Ascending aorta (tissue), 2 donors: ENCODE measurements around the gene TMIE. TPM values are rescaled to one million over a fixed set of nuclear protein-coding genes. Genes with fewer than 3 reads are reported as not detected.
A peak's percentile ranks its signal among the peaks of the same experiment; 100 is the strongest.

Experiments
- DNase-seq, 2 donors: peaks; one replicate each; pipeline ENCODE4 v3.0.0-alpha.2; 2019; ENCODE audit warnings: low spot score in 2 of 2
- H3K27ac ChIP-seq, 2 donors: fragments of 200-600 bp; sonication (generic); one replicate each; pipeline ENCODE4 v1.5.1; 2016 to 2017; ENCODE audit warnings: mild to moderate bottlenecking in 1 of 2
- H3K27me3 ChIP-seq: fragments of 200-600 bp; sonication (generic); one replicate; pipeline ENCODE4 v1.5.1; 2017
- H3K36me3 ChIP-seq, 2 donors: fragments of 200-600 bp; sonication (generic); one replicate each; pipeline ENCODE4 v1.5.1; 2016
- H3K4me1 ChIP-seq, 2 donors: fragments of 200-600 bp; sonication (generic); one replicate each; pipeline ENCODE4 v1.5.1; 2016 to 2017; ENCODE audit warnings: mild to moderate bottlenecking in 1 of 2
- H3K4me3 ChIP-seq, 2 donors: fragments of 200-600 bp; sonication (generic); one replicate each; pipeline ENCODE4 v1.5.1; 2016 to 2017; ENCODE audit warnings: mild to moderate bottlenecking in 1 of 2
- H3K9me3 ChIP-seq, 2 donors: fragments of 200-600 bp; sonication (generic); one replicate each; pipeline ENCODE4 v1.5.1; 2016
- intact Hi-C: fragments of 100-400 bp; cut with DNase I; formaldehyde crosslinking; loops from one replicate; pipeline ENCODE4 v1.15.1; 2023
- total RNA-seq: library from RNA; depleted of rRNA; stranded (reverse); fragments of >200 nt; gene quantifications from one replicate; pipeline ENCODE4 v1.1.0, GENCODE V29; 2016
- TF ChIP-seq, protein P1 (sequence below), 3 experiments: fragments of 200-600 bp in 2 of 3; fragments of 450-650 bp in 1 of 3; sonication (generic) in 2 of 3; IDR thresholded peaks; one replicate each; pipeline ENCODE4 v1.5.1; 2016 to 2019; ENCODE audit warnings: antibody characterized with exemption in 3 of 3, mild to moderate bottlenecking in 1 of 3, moderate library complexity in 1 of 3

The TMIE gene
- total RNA-seq, 1 donor from 2014 or later: 8.5 TPM

GRCh38 chr3:46715507-46716175, 14.4 kb downstream of the TMIE start:
- DNase-seq: no peak
- TF ChIP-seq, protein P1, sequence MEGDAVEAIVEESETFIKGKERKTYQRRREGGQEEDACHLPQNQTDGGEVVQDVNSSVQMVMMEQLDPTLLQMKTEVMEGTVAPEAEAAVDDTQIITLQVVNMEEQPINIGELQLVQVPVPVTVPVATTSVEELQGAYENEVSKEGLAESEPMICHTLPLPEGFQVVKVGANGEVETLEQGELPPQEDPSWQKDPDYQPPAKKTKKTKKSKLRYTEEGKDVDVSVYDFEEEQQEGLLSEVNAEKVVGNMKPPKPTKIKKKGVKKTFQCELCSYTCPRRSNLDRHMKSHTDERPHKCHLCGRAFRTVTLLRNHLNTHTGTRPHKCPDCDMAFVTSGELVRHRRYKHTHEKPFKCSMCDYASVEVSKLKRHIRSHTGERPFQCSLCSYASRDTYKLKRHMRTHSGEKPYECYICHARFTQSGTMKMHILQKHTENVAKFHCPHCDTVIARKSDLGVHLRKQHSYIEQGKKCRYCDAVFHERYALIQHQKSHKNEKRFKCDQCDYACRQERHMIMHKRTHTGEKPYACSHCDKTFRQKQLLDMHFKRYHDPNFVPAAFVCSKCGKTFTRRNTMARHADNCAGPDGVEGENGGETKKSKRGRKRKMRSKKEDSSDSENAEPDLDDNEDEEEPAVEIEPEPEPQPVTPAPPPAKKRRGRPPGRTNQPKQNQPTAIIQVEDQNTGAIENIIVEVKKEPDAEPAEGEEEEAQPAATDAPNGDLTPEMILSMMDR (IDR thresholded peaks at IDR 0.05): no peak
- no peaks in the 10 kb centered on the region for H3K9me3 ChIP-seq
- H3K27ac ChIP-seq: no peak overlapping the region
- H3K4me3 ChIP-seq: no peak overlapping the region
- H3K4me1 ChIP-seq: no peaks in the 10 kb centered on the region
- intact Hi-C loops: no loop called here
- H3K36me3 ChIP-seq: no peaks in the 10 kb centered on the region
- no peaks in the 10 kb centered on the region for H3K27me3 ChIP-seq

GRCh38 chr3:46716461-46717441, 15.6 kb downstream of the TMIE start:
- Histone ChIP-seq H3K27ac (no peak overlapping the region), H3K27me3 (no peaks in the 10 kb centered on the region), H3K4me1 (no peaks in the 10 kb centered on the region), H3K36me3 (no peaks in the 10 kb centered on the region), H3K4me3 (no peak overlapping the region), H3K9me3 (no peaks in the 10 kb centered on the region)
- DNase-seq: no peak
- TF ChIP-seq, protein P1 (IDR thresholded peaks at IDR 0.05): no peak
- intact Hi-C loops: no loop called here

GRCh38 chr3:46717447-46718231, 16.4 kb downstream of the TMIE start, which contains the start of gene PRSS50:
Gene PRSS50 (minus strand): TSS chr3:46717869. CDS start chr3:46717824, 45 bp downstream.
- H3K4me3 ChIP-seq: no peak within 1 kb of the TSS
- H3K4me1 ChIP-seq: no peaks in the 10 kb centered on the region
- H3K9me3 ChIP-seq: no peaks in the 10 kb centered on the region
- TF ChIP-seq, protein P1 (IDR thresholded peaks at IDR 0.05): peak in 2 of 3 experiments; percentile 15 to 30
- no peak within 1 kb of the TSS for H3K27ac ChIP-seq
- no peaks in the 10 kb centered on the region for H3K27me3 ChIP-seq
- no peaks in the 10 kb centered on the region for H3K36me3 ChIP-seq
- intact Hi-C loops: no loop called here
- peak in 1 of 2 donors; percentile 50 for DNase-seq

DNA sequence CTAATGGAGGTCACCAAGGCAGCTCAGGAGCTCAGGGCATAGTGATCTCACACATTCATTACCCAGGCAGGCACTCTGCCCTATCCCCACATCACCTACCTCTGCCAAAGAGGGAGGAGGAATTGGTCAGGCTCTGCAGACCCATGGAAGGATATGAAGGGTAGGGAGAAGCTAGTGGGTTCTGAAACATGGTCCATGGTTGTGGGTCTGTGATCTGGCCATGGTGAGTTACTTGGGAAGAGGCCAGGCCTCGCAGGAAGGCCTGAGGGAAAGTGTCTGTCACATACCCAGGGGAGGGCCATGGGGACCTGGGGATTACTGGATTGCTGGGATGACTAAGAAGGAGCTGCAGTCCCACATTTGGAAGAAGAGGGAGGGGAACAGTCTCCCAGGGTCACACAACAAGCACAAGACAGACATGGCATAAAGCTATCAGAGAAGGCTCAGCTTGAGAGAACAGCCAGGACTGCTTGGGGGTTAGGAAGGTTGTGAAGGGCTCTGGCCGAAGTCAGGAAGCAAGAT, 17.9 kb downstream of the TMIE start:
- DNase-seq: peak in 1 of 2 donors; percentile 40
- Histone ChIP-seq H3K36me3 (no peaks in the 10 kb centered on the region), H3K27ac (no peak overlapping the region), H3K4me3 (no peak overlapping the region), H3K9me3 (no peaks in the 10 kb centered on the region), H3K4me1 (no peaks in the 10 kb centered on the region), H3K27me3 (no peaks in the 10 kb centered on the region)
- TF ChIP-seq, protein P1 (IDR thresholded peaks at IDR 0.05): no peak
- intact Hi-C loops: no loop called here

- intact Hi-C loops: no loop called here
- H3K4me3 ChIP-seq: no peak overlapping the region
- no peaks in the 10 kb centered on the region for H3K4me1 ChIP-seq
- peak in 1 of 2 donors; percentile 13 for DNase-seq
- no peaks in the 10 kb centered on the region for H3K36me3 ChIP-seq
- TF ChIP-seq, protein P1 (IDR thresholded peaks at IDR 0.05): no peak
- H3K27me3 ChIP-seq: no peaks in the 10 kb centered on the region
- H3K9me3 ChIP-seq: no peaks in the 10 kb centered on the region
- no peak overlapping the region for H3K27ac ChIP-seq
These were observed 18.6 kb downstream of the TMIE start for GRCh38 chr3:46719735-46720271.
